Parathyroid adenoma (tissue), 2 donors: ENCODE data around the gene RAB23.
"Not testable (repeated sequence)": the region's sequence is repeated elsewhere in the genome, so short reads cannot be mapped to it uniquely, and the experiment has no call there.

ENCODE experiments used
- H2AFZ ChIP-seq: fragments of 300-600 bp; sonication (generic); one replicate; pipeline ENCODE4 v1.7.0; 2017; ENCODE audit warnings: antibody characterized with exemption, mild to moderate bottlenecking
- H3K27ac ChIP-seq: fragments of 300-600 bp; sonication (generic); one replicate; pipeline ENCODE4 v1.7.0; 2017
- H3K27me3 ChIP-seq: fragments of 300-600 bp; sonication (generic); one replicate; pipeline ENCODE4 v1.7.0; 2017; ENCODE audit warnings: low read length; ENCODE audit not compliant: control insufficient read depth, insufficient read depth
- H3K36me3 ChIP-seq: fragments of 300-600 bp; sonication (generic); one replicate; pipeline ENCODE4 v1.7.0; 2017; ENCODE audit warnings: low read length; ENCODE audit not compliant: control insufficient read depth, insufficient read depth
- H3K4me1 ChIP-seq: fragments of 300-600 bp; sonication (generic); one replicate; pipeline ENCODE4 v1.7.0; 2017; ENCODE audit warnings: control low read depth
- H3K4me2 ChIP-seq: fragments of 300-600 bp; sonication (generic); one replicate; pipeline ENCODE4 v1.7.0; 2017; ENCODE audit warnings: low read length
- H3K4me3 ChIP-seq: fragments of 300-600 bp; sonication (generic); one replicate; pipeline ENCODE4 v1.7.0; 2017; ENCODE audit warnings: low read depth, low read length
- H3K79me2 ChIP-seq: fragments of 300-600 bp; sonication (generic); one replicate; pipeline ENCODE4 v1.7.0; 2017; ENCODE audit warnings: control low read depth
- H3K9ac ChIP-seq: fragments of 300-600 bp; sonication (generic); one replicate; pipeline ENCODE4 v1.7.0; 2017; ENCODE audit warnings: mild to moderate bottlenecking
- H3K9me3 ChIP-seq: fragments of 300-600 bp; sonication (generic); one replicate; pipeline ENCODE4 v1.7.0; 2017; ENCODE audit warnings: low read length; ENCODE audit not compliant: control insufficient read depth
- CTCF ChIP-seq: fragments of 300-600 bp; sonication (generic); IDR thresholded peaks from one replicate; pipeline ENCODE4 v1.7.0; 2017; ENCODE audit warnings: antibody characterized with exemption, mild to moderate bottlenecking
- donor health status: primary hyperparathyroidism.

The RAB23 gene

GRCh38 chr6:57246307-57246706 lies 24.2 kb upstream of the RAB23 start:
- no peaks in the 10 kb centered on the region for H3K79me2 ChIP-seq
- H3K27me3 ChIP-seq = no peaks in the 10 kb centered on the region
- no peak for TF ChIP-seq CTCF
- H3K4me1 ChIP-seq = no peaks in the 10 kb centered on the region
- H3K36me3 ChIP-seq = no peaks in the 10 kb centered on the region
- H3K4me3 ChIP-seq = no peak overlapping the region
- no peak overlapping the region for H3K4me2 ChIP-seq
- no peak overlapping the region for H2AFZ ChIP-seq
- H3K27ac ChIP-seq = no peak overlapping the region
- no peak overlapping the region for H3K9ac ChIP-seq
- H3K9me3 ChIP-seq = no peaks in the 10 kb centered on the region

- H3K79me2 ChIP-seq = no peaks in the 10 kb centered on the region
- no peak overlapping the region for H3K4me2 ChIP-seq
- H3K36me3 ChIP-seq = no peaks in the 10 kb centered on the region
- no peak overlapping the region for H3K4me3 ChIP-seq
- no peak overlapping the region for H3K9ac ChIP-seq
- H3K27ac ChIP-seq = no peak overlapping the region
- H2AFZ ChIP-seq = no peak overlapping the region
- H3K27me3 ChIP-seq = no peaks in the 10 kb centered on the region
- no peak for TF ChIP-seq CTCF
- no peaks in the 10 kb centered on the region for H3K9me3 ChIP-seq
- no peaks in the 10 kb centered on the region for H3K4me1 ChIP-seq
Observed at GRCh38 chr6:57243954-57244353, 21.8 kb upstream of the RAB23 start.

- H3K79me2 ChIP-seq, H3K9me3 ChIP-seq, H3K27me3 ChIP-seq, H3K4me3 ChIP-seq, H3K36me3 ChIP-seq, H3K4me2 ChIP-seq, H3K4me1 ChIP-seq, H2AFZ ChIP-seq, H3K27ac ChIP-seq, H3K9ac ChIP-seq: not testable (repeated sequence)
Observed at GRCh38 chr6:57243526-57243925, 21.4 kb upstream of the RAB23 start.

GRCh38 chr6:57242505-57242904 lies 20.4 kb upstream of the RAB23 start:
- Histone ChIP-seq H3K4me3 (no peak overlapping the region), H3K4me2 (no peak overlapping the region), H3K9ac (no peak overlapping the region), H3K79me2 (no peaks in the 10 kb centered on the region), H2AFZ (no peak overlapping the region), H3K27ac (no peak overlapping the region), H3K9me3 (no peaks in the 10 kb centered on the region), H3K36me3 (no peaks in the 10 kb centered on the region), H3K4me1 (no peaks in the 10 kb centered on the region), H3K27me3 (no peaks in the 10 kb centered on the region)
- TF ChIP-seq CTCF = no peak

- Histone ChIP-seq H3K36me3 (no peaks in the 10 kb centered on the region), H3K27ac (no peak overlapping the region), H3K79me2 (no peaks in the 10 kb centered on the region), H3K9me3 (no peaks in the 10 kb centered on the region), H3K4me3 (no peak overlapping the region), H3K4me2 (no peak overlapping the region), H2AFZ (no peak overlapping the region), H3K9ac (no peak overlapping the region), H3K4me1 (no peaks in the 10 kb centered on the region), H3K27me3 (no peaks in the 10 kb centered on the region)
- no peak for TF ChIP-seq CTCF
Observed at GRCh38 chr6:57226221-57226620, 4.1 kb upstream of the RAB23 start.
